ENCODE data around the gene SFT2D2. TPM values are rescaled to one million over a fixed set of nuclear protein-coding genes. Genes with fewer than 3 reads are reported as not detected.

Gene SFT2D2
- total and polyA plus RNA-seq, 12 donors: 3.5 to 69.9 (median 34.9) TPM

DNA sequence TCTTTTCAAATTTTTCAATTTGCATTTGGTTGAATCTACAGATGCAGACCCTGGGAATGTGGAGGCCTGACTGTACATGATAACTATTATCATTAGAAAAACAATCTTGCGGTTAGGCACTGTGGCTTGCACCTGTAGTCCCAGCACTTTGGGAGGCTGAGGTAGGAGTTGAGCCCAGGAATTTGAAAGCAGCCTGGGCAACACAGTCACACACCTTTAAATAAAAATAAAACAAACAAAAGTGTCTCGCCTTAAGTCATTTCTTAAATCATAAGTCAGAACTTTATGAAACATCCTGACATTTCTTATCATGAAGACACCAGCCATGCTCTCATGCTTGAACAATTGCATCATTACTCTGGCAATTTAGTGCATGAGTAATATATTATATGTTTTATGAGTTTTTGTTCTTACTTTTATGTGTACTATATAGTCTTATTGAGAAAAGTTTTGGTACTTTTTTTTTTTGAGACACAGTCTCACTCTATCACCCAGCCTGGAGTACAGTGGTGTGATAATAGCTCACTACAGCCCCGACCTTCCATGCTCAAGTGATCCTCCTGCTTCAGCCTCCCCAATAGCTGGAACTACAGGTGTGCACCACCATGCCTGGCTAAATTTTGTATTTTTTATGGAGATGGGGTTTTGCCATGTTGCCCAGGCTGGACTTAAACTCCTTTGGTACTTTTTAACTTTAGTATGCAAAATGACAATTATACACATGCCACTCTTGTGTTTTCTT lies 62.7 kb downstream of the SFT2D2 start:
- no peaks in the 10 kb centered on the region for H3K4me1 ChIP-seq (replicated peaks in 1 of 2)
- intact Hi-C loops (cut with DNase I): no loop called here
- no peak overlapping the region for H3K27ac ChIP-seq
- no peaks in the 10 kb centered on the region for H3K36me3 ChIP-seq (replicated peaks in 1 of 2)
- 90 to 95% (median 92%) methylated on average over 3 of the region's 3 CpGs for WGBS, 4 donors
- TF ChIP-seq, protein P1, sequence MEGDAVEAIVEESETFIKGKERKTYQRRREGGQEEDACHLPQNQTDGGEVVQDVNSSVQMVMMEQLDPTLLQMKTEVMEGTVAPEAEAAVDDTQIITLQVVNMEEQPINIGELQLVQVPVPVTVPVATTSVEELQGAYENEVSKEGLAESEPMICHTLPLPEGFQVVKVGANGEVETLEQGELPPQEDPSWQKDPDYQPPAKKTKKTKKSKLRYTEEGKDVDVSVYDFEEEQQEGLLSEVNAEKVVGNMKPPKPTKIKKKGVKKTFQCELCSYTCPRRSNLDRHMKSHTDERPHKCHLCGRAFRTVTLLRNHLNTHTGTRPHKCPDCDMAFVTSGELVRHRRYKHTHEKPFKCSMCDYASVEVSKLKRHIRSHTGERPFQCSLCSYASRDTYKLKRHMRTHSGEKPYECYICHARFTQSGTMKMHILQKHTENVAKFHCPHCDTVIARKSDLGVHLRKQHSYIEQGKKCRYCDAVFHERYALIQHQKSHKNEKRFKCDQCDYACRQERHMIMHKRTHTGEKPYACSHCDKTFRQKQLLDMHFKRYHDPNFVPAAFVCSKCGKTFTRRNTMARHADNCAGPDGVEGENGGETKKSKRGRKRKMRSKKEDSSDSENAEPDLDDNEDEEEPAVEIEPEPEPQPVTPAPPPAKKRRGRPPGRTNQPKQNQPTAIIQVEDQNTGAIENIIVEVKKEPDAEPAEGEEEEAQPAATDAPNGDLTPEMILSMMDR (IDR thresholded peaks at IDR 0.05): no peak
- no peak for TF ChIP-seq POLR2A (IDR thresholded peaks at IDR 0.05)
- H3K27me3 ChIP-seq: no peaks in the 10 kb centered on the region
- no peak for DNase-seq
- no peaks in the 10 kb centered on the region for H3K9me3 ChIP-seq (replicated peaks in 1 of 3)
- H3K4me3 ChIP-seq: no peak overlapping the region

DNA sequence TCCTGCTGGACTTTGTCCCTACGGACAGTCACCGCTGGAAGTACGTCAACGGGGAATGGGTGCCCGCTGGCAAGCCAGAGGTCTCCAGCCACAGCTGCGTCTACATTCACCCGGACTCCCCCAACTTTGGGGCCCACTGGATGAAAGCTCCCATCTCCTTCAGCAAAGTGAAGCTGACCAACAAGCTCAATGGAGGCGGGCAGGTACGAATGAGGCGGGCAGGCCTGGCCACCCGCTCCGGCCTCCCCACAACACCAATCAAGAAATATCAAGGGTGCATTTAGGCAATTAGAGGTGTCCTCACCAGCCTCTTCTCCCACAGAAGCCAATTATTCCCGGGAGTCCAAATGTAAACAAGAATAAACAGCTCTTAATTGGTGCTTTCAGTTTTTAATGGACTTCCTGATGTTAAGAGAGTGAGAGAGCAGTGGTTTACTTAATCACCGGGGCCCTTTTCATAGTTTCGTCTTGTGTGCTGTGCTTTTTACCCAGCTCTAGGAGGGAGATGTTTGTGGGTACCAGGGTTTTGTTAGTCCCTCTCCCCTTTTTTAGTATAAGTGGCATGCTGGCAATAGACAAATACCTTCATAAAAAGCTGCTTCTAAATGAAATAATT lies 65.5 kb downstream of the SFT2D2 start:
- intact Hi-C loops (cut with DNase I): no loop called here
- 88 to 93% (median 93%) methylated on average over 15 of the region's 15 CpGs for WGBS, 4 donors
- TF ChIP-seq POLR2A (IDR thresholded peaks at IDR 0.05): no peak
- TF ChIP-seq, protein P1 (IDR thresholded peaks at IDR 0.05): no peak

DNA sequence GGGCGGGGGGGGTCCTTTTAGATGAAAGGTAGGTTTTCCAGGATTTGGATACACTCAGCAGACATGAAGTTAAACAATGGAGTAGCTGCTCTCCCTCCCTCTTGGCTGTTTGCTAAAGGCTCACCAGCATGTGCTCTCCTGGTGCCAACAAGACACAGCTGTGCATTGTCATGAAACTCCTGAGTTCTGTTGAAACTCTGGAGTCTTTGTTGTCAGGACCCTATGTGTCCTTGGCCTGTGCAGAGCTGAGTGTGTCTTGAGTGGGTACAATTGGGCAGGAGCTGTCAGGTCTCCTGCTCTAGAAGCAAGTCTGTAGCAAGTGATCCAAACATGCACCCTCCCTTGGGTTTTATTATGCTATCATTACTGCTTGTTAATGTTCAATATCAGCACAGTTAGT lies 67.6 kb downstream of the SFT2D2 start:
- intact Hi-C loops (cut with DNase I): no loop called here
- 75 to 81% (median 80%) methylated on average over 1 of the region's 1 CpG; no CpG with 5 or more reads in 1 of the 4 donors for WGBS, 4 donors
- Histone ChIP-seq H3K27ac (no peak overlapping the region), H3K4me3 (no peak overlapping the region), H3K4me1 (replicated peaks in 1 of 2) (no peaks in the 10 kb centered on the region), H3K27me3 (no peaks in the 10 kb centered on the region), H3K36me3 (replicated peaks in 1 of 2) (no peaks in the 10 kb centered on the region), H3K9me3 (replicated peaks in 1 of 3) (no peaks in the 10 kb centered on the region)
- no peak for TF ChIP-seq POLR2A (IDR thresholded peaks at IDR 0.05)
- TF ChIP-seq, protein P1 (IDR thresholded peaks at IDR 0.05): no peak
- no peak for DNase-seq

More for the DNA sequence above, 65.5 kb downstream of the SFT2D2 start:
- no peaks in the 10 kb centered on the region for H3K9me3 ChIP-seq (replicated peaks in 1 of 3)
- H3K36me3 ChIP-seq (replicated peaks in 1 of 2): no peaks in the 10 kb centered on the region
- no peak overlapping the region for H3K27ac ChIP-seq
- no peaks in the 10 kb centered on the region for H3K27me3 ChIP-seq
- no peak overlapping the region for H3K4me3 ChIP-seq
- DNase-seq: no peak
- no peaks in the 10 kb centered on the region for H3K4me1 ChIP-seq (replicated peaks in 1 of 2)

DNA sequence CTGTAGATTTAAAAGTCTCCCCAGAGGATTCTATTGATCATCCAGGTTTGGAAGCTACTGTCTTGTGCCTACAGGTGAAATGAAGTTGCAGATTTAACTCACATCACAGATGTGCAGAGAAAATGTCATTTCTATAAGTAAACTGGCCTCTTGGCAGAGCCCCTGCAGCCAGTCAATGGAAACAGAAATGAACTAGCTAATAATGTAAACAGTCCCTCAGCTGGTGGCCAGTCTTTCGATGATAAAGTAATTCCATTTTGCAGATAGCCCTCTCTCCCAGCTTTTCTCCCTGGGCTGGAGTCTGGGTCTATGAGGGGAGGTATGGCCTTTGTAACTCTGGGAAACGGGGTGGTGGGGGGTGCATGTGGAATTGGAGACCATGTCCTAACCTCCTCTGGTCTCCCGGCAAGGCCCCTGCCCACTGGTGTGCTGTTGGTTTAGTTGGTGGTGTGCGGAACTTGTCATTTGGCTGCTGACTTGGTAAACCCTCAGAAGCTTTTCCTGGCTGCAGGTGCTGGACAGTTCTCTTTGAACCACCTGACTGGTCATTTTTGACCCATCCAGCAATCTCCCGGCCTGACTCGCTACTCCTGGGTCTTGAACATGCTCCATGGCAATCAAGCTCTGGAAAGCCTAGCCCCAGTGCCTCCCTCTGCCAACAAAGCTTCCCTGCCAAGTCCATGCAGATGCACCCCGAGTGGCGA lies 69.8 kb downstream of the SFT2D2 start:
- 87 to 95% (median 91%) methylated on average over 5 to 8 of the region's 8 CpGs for WGBS, 4 donors
- Histone ChIP-seq H3K36me3 (replicated peaks in 1 of 2) (no peaks in the 10 kb centered on the region), H3K27ac (no peak overlapping the region), H3K4me1 (replicated peaks in 1 of 2) (no peaks in the 10 kb centered on the region), H3K4me3 (no peak overlapping the region), H3K9me3 (replicated peaks in 1 of 3) (no peaks in the 10 kb centered on the region), H3K27me3 (no peaks in the 10 kb centered on the region)
- intact Hi-C loops (cut with DNase I): no loop called here
- TF ChIP-seq, protein P1 (IDR thresholded peaks at IDR 0.05): no peak
- no peak for TF ChIP-seq POLR2A (IDR thresholded peaks at IDR 0.05)
- no peak for DNase-seq
